ENCODE results near the gene ESRRG. TPM values are rescaled to one million over a fixed set of nuclear protein-coding genes. Genes with fewer than 3 reads are reported as not detected.

The ESRRG gene
- total RNA-seq, 2 donors from 2014 or later = not detected

DNA sequence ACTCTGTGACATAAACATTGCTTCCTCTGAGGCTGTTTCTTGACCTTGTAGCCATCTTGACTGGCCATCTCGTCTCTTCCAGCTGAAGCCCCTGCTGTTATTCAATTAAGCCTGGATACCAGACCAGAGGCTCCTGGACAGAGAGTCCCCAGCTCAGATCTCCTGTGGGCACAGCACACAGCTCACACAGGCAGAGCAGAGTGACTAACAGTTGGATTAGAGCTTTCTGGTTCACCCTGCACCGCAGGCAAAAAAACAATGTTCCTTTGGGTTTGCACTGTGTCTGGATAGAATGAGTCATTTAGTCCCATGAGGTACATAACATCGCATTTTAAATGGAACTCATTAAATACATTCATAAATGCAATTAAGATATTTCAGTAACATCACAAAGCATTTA is 266.5 kb downstream of the ESRRG start:
- H3K4me1 Mint-ChIP-seq (ENCODE audit: low read depth) = no peaks in the 10 kb centered on the region
- ATAC-seq (replicated peaks in 1 of 2) (no peak), DNase-seq (no peak)
- H3K36me3 Mint-ChIP-seq (ENCODE audit: insufficient read depth in 2 of 2) = peaks cover 0 to 2% of the 10 kb centered on the region in 2 donors
- no peak overlapping the region for H3K4me3 Mint-ChIP-seq
- H3K27ac Mint-ChIP-seq = no peak overlapping the region
- H3K9me3 Mint-ChIP-seq = peaks cover 6 to 13% of the 10 kb centered on the region in 2 donors
- no peaks in the 10 kb centered on the region for H3K27me3 Mint-ChIP-seq (ENCODE audit: low read depth)

GRCh38 chr1:216453777-216454176 is 269.5 kb downstream of the ESRRG start:
- Mint-ChIP-seq H3K9me3 (peaks cover 11 to 12% of the 10 kb centered on the region in 2 donors), H3K27me3 (ENCODE audit: low read depth) (no peaks in the 10 kb centered on the region), H3K4me3 (no peak overlapping the region), H3K4me1 (ENCODE audit: low read depth) (no peaks in the 10 kb centered on the region), H3K36me3 (ENCODE audit: insufficient read depth in 2 of 2) (peaks cover 0 to 2% of the 10 kb centered on the region in 2 donors), H3K27ac (no peak overlapping the region)
- no peak for DNase-seq
- no peak for ATAC-seq (replicated peaks in 1 of 2)

Data from activated T-cell treated with anti-CD3 and anti-CD28 coated beads, Interleukin-2, amount 50 U/mL, for 72 hours (primary cell).